CD4-positive, alpha-beta T cell treated with Interleukin-12 subunit alpha and Interleukin-12 subunit beta, for 1 hour (primary cell): ENCODE results near the gene CIPC.

Source experiments
- DNase-seq: peaks from one replicate; pipeline ENCODE4 v3.0.0-alpha.2; 2020

Gene CIPC

DNA sequence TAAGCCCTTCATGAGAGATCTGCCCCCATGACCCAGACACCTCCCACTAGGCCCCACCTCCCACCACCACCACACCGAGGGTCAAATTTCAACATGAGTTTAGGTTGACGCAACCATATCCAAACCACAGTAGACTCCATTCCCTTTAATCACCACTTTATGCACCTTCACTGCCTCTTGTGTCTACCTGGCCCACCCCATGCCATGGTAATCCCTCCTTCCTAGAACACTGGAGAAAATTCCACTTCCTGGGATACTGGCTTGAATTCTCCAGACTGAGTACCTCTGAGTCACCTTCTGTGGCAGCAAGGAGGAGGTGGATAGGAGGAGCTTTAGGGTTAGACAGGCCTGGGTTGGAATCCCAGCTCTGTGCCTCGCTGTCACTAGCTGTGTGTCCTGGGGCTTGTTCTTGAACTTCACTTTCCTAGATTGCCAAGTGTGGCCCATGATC, 26.1 kb upstream of the CIPC start:
- DNase-seq: no peak

DNA sequence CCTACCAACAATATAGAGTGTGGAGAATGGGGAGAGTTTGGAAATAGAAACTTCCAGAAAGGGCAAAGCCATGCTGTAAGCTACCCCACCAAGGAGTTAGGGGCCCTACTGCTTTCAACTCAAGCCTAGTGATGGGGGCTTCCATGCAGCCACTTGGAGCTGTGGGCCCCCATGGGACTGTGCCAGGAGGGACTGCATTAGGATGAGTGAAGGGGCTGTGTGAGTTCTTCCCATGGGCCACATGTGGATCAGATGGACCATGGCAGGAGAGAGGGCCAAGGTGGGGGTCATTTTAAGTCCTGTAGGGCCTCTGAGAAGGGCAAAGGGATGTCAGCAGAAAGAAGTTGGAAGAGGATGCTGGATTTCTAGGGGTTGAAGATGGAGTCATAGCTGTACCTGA, 23.1 kb upstream of the CIPC start:
- no peak for DNase-seq

DNA sequence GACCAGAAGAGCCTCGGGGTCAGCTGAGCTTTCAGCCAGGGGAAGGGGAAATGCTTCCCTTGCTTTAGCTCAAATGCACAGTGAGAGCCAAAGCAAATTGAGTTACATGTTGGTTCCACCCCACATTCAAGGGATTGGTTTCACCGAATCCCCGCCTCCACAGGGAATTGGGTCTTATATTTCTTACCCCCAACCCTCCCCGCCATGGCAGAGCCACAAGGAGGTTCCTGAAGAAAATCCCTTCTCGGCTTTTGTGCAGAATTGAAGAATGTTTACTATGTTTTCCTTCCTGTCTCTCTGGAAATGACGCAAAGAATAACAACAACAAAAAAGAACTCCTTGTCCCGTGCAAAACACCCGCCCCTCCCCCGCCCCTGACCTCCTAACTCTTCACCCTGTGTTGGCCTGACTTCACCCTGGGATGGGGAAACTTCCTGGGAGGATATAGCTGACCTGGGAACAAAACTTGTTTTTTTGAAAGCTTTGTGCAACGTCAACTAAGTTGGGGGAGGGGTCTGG, 21.9 kb upstream of the CIPC start:
- no peak for DNase-seq

DNA sequence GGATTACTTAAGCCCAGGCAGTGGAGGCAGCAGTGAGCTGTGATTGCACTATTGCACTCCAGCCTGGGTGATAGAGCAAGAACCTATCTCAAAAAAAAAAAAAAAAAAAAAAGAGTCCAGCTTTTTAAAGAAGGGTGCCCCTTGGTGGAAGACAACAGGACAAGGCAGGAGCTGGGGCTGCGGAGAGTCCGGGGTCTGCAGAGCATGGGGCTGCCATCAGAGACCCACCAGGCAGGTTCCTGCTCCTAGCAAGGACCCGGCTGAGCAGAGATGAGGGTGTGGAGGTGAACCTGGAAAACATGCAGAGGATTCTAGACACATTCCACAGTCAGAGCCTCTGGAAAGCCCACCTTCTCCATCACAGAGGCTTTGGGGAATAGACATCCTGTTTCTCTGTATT, 21.0 kb upstream of the CIPC start:
- DNase-seq: no peak

DNA sequence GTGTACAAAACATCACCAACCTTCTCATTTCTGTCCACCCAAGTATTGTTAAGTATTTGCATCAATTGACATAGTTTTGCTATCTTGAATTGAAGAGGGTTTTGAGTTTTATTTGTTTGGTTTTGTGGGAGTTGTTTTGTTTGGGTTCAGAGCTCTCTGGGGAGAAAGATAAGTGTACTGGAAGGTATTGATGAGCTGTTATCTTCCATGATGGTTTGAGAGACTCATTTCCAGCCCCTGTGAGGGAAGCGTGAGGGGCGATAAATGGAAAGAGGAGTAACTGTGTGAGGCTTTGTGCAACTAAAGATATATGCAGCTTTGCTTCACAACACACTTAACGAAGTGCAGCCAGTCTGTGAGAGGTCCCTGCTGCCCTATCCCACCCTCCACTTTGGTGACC, 15.7 kb upstream of the CIPC start:
- DNase-seq: no peak

DNA sequence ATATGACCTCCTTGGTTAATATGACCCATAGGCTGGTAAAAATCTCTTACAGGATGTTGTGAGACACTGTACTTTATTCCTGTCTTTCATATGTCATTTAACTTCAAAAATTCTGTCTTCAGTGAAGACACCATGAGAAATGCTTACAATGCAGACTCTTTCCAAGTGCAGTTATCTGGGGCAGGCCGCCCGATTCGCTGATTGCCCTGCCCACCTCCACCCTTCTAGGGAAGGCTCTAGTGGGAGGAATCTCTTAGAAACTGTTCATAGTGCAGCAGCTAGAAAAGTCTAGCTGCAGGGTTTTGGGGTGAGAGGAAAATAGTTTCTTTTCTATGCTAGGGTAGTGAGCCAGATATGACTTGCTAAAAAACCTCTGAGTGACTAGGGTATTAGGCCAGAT, 15.0 kb upstream of the CIPC start:
- DNase-seq: no peak

DNA sequence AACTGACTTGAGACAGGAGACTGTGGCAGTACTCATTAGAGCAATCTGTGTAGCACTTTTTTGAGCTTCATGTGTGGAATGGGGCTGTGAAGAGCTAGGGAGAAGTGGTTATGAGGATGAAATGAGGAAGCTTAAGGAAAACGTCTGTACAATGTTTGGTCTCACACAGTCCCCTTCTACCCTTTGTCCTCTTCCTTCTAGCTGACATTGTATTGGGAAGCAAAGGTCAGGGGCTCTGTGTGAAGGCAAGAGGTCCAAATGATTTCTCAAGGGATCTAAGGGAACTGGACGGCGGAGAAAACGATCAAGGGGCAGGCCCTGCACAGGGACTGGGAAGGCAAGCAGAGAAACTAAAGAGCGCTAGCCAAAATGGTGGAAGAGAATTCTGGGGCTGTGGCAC, 13.1 kb upstream of the CIPC start:
- no peak for DNase-seq

DNA sequence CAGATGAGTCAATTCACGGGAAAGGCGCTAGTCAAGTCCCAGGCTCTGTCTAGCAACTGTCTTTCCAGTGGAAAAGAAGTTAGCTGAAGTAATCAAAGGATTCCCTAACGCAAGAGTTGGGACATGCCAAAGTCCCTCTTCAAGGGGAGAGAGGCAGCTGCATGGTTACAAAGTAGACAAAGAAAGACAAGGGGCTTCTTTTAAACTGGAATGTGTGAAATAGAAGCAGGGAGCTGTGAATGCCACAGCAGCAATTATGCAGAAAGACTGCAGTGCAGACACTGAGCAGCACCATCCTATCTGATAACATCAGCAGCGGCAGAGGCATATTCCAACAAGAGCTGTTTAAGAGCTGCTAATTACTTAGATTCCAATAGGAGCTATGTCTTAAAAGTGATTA, 12.5 kb upstream of the CIPC start:
- no peak for DNase-seq

DNA sequence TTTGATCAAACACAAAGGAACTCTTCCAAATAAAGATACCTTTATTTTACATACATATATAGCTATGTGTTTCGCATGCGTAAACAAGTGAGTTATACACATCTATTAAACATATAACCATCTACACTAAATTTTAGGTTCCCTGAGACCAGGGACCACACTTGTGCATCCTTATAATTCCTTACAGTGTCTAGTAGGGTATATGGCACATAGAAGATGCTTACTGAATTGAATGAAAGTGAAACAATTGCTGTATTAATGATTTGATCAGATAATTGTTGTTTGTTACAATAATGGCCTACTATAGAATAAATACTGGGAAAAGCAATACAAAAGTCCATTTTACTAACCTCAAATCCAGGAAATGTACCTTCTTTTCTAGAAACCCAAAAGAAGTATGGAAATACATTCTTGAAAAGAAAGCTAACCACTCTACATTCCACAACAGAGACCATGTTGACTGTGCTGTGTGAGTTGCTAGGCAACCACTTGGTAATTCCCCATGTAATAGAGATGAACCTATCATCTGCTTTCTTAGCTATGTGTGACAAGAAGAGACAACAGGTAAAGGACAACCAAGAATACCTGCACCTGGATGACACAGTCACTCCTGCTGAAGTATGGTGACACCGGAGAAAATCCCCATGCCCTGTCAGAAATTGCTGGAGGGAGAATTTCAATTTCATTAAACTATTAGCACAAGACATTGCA, 11.9 kb upstream of the CIPC start:
- DNase-seq: peak; percentile 20

DNA sequence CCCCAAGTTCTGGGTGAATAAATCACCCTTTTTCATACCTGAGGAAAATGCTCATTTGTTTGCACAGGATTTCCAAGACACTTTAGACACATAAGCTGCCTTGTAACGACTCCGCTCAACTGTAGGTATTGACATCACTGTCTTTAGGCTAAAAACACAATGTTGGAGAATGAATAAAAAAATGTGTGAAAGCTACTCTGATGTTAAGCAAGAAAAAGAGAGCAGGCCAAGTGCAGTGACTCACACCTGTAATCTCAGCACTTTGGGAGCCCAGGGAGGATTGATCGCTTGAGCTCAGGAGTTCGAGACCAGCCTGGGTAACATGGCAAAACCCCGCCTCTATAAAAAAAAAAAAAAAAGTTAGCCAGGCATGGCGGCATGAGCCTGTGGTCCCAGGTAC, 11.1 kb upstream of the CIPC start:
- no peak for DNase-seq

DNA sequence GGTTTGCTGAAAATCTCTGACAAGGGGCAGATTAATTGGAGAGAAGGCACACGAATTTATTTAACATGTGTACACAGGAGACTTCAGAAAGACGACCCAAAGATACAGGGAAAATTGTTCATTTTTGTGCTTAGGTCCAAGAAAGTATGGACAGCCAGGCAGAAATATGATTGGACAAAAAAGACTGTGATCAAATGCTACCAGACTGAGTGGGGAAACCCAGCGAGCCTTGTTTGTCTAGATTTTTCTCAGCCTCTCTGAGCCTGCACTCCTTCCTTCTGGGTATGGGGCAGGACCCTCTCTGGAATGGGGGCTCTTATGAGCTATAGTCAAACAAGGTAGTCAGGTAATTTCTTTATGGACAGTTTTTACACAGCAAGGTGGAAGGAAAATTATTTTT, 10.4 kb upstream of the CIPC start:
- DNase-seq: no peak

DNA sequence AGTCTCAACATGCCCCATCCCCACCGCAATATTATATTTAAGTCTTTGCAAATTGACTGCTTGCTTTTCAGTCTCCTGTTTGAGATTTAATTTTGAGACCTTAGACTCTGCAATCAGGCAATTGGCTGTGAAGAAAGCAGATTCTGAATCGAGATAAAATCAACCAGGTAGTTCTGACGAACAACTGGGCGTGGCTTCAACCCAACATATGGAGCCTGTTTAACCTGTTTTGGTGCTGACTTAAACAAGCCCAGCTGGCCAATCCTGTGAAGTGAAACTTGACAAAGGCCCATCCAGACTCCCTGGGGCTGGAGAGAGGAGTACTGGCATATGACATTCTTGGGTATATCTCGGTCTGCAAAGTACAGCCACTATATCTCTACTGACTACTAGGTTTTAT, 9.8 kb upstream of the CIPC start:
- DNase-seq: no peak

DNA sequence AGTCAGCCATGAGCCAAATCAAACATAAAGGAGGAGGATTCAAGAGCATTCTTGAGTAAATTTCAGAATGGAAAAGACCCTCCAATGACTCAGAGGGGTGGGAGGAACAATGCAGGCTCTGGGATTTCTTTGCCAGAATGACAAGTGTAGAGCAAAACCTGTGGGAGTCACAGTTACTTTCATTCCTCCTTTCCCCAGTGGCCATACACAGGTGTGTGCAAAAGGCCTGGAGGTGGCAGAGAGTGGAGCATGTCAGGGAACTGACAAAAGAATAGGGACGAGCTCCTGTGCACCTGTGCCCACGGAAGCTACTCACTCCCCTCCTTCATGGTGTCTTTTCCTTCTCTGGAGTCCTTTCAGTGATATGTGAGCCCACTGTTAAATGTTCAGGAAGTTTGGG, 9.4 kb upstream of the CIPC start:
- DNase-seq: no peak

DNA sequence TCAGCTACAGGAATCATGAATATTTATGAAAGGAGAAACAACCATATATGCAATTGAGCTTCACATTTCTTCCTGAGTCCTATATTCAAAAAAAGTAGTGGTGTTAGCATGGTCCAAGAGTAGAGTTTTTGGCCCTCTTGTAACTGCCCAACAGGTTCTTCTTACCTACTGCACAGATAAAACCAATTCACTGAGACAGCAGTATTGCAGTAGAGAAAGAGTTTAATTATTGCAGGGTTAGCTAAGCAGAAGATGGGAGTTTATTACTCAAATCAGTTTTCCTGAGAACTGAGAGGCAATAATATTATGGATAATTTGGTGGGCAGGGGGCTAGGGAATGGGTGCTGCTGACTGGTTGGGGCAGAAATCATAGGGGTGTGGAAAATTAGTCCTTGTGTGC, 6.5 kb upstream of the CIPC start:
- DNase-seq: no peak

DNA sequence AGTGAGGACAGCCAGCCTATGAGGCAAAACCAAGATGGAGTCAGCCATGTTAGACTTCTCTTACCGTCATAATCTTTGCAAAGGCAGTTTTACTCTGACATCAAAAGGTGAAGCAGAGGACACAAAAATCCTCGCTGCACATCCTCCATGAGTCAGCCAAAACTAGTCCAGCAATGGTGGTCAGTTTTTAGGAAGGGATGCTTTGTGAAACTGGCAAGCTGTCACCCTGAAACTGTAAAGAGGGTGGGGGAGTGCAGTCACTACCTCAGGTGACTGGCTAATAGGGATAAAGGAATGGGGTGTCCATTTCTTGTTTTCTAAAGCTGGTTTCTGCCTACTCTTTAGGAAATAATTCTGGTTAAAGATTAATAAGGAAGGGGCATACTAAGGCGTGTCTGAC, 5.4 kb upstream of the CIPC start:
- no peak for DNase-seq

DNA sequence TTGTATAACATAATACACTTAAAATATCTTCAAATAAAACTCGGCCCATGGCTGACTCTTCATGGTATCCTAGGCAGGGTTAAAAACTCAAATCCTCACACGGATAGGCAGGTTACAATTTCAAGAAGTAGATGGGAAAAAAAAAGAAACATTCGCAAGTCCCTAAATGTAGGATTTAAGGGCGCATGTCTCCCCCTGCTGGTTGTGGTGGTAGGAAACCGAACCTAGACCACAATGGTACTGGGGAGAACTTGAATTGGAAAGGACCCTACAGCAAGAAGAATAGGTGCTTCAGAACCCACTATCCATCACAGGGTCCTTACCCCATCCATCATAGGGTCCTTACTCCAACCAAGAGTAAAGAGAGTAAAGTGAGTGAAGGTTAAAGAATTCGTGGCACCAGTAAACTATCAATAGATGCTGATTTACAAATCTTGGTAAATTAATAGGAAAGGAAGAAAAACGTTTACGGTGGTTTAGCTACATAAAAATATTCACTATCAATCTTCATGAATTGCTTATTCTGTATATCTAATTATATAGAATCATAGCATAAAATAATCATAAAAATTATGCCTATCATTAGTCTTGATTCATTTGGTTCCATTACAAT, 3.3 kb upstream of the CIPC start:
- DNase-seq: peak; percentile 82

DNA sequence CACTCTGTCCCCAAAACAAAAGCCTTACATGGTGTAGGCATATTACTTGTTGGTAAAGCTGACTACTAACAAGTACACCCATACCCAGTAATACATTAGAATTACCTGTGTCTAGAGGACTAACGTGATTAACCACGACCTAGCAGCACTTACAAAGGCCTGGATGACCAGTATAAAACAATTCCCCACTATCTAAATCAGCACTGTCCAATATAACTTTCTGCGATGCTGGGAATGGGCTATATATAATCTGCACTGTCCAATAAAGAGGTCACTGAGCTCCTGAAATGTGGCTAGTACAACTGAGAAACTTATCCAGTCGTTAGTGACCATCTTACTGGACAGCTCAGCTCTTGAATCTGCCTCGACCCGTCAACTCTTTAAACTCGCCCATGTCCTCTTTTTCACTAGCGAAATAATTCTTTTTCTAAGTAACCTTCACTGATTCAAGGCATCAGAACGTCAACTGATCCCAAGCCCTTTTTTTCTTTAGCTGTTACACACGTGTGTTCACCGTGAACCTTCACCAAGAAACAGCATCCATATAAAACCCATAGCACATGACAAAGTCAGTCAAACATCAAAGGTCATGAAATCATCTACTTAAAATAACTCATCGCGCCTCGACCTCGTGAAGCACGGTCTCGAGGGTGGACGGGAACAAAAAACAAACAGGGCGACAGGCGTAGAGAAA, 905 bp upstream of the CIPC start:
- DNase-seq: no peak

DNA sequence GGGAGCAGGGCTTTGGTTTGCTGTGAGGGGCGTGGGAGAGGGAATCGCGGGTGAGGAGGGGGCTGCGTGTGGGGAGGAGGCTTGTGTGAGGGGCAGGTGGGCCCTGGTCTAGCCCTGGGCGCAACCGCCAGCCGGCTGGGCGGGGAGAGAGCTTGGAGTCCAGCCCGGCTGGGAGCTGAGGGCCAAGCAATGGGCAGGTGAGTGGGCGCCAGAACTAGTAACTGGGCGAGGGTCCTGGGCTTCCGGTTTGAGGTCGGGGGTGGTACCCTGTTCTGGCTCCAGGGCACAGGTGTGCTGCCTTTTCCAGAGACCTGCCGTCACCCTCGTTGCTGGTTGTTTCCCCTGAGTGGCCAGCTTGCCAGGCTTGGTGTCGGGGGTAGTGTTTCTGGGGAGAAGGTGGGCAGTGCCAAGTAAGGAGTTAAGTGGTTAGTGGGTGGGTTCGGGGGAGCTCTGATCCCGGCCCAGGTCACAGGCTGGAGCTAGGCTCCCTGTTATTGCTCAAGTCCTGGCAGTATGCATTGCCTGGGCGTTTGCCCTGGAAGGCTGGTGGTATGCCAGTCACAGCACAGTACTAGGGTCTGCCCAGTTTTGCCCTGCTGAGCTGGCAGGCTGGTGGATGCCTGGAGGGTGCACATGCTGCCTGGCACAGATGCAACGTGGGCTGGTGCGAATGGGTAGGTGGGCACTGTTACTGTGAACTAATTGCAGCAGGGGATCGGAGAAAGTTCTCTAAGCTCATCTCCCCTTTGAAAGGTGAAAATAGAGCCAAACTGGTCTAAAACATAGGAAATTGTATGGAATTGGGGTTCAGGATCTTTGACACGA, 683 bp downstream of the CIPC start:
- peak; percentile 21 for DNase-seq

DNA sequence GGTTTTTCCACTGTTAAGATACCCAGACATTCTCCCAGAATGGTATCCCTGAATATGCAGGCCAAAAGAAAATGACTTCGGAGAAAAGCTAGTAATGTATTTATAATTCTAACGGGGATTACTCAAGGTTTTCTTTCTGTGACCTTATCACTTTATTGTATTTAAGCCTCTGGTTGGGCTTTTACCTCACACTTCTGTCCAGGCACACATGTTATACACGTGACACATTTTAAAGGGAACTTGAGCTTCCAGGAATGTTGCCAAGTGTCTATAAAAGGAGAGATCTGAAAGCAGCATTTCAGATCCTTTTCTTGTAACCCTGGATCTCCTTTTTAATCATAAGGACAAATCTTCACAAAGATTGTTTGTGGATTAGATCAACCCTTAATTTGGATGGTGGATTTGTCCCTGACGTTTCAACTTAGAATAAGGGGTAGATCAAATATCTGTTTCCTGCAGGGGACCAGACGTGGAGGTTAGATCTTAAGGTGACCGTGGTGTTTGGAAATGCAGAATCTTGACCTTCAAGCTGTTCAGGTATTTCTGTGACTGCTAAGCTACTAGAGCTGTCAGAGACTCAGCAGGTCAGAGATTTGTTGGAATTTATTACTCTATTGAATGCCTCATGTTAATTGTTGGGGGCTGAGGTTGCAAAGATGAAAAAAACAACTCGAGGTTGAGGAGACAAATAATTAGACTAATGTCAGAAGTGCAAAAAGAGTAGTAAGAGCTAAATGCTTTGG, 1.5 kb downstream of the CIPC start:
- no peak for DNase-seq

DNA sequence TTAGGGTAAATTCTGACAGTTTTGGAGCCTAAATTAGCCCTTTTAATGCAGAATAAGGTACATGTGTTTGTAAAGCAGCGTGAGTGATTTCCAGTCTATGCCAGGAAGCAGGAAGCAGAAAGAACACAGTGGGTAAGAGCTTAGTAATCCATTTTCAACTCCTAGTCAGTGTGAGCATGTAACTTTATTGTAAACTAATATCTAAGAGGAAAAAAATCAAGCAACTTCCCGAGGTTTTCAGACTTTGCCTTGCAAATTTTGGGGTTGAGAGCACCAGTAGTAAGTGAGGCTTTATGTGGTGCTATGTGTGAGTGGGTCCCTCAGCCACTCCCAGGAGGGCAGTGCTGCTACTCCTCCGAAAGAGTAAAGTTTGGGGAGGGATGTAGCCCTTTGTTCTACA, 2.9 kb downstream of the CIPC start:
- no peak for DNase-seq

DNA sequence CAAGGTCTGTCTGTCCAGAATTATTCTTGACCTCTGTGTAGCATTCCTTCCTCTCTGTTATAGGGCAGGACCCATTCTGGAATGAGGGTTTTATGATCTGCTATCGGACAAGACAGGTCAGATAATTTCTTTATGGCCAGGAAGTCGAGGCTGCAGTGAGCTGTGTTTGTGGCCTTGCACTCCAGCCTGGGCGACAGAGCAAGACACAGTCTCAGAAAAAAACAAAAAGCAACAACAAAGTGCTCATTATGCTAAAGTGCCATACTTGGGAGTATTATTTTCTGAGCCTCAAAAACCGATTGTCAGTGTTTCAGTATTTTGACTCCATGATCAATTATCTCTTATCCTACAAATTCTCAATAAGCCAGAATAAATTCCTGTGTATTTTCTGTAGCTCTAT, 4.1 kb downstream of the CIPC start:
- DNase-seq: no peak

DNA sequence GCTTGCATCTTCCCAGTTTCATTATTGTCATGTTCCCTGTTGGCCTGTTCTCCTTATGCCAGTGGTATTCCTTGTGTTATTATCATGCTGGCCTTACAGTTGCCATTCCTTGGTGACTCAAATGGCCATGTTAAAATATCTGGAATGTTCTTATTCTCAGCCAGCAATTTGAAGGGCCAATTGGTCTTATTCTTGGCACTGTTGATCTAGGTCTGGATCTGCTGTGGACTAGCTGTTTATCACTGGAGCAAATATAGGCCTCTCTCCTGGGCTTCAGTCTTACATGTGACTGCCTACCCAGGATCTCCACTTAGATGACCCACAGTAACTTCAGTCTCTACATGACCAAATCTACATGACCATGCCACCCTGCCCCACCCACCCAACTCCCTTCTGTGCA, 5.4 kb downstream of the CIPC start:
- DNase-seq: no peak

DNA sequence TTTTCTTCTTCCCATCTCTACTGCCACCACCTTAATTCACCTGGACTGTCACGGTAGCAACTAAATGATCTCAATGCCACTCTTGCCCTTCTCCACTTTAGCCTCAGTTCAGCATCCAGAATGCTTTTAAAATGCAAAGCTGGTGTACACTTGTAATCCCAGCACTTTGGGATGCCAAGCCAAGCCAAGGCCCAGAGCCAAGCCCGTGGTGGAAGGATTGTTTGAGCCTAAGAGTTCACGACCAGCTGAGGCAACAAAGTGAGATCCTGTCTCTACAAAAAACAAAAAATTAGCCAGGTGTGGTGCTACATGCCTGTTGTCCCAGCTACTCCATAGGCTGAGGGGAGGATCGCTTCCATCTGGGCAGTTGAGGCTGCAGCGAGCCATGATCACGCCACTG, 5.9 kb downstream of the CIPC start:
- no peak for DNase-seq
